BLaER1 (cell line): Measurements from ENCODE around the gene ASPHD1.

ENCODE experiments used
- H3K27ac ChIP-seq: shearing (Covaris generic); formaldehyde crosslinking; 2 replicates; pipeline ENCODE4 v1.8.1; 2022
- H3K27me3 ChIP-seq: shearing (Covaris generic); formaldehyde crosslinking; 2 replicates; pipeline ENCODE4 v1.8.1; 2022
- H3K36me3 ChIP-seq: shearing (Covaris generic); formaldehyde crosslinking; 2 replicates; pipeline ENCODE4 v1.8.1; 2022
- H3K4me1 ChIP-seq: shearing (Covaris generic); formaldehyde crosslinking; 2 replicates; pipeline ENCODE4 v1.8.1; 2022
- H3K4me2 ChIP-seq: shearing (Covaris generic); formaldehyde crosslinking; 2 replicates; pipeline ENCODE4 v1.8.1; 2022
- H3K4me3 ChIP-seq: shearing (Covaris generic); formaldehyde crosslinking; 2 replicates; pipeline ENCODE4 v1.8.1; 2022
- H3K9ac ChIP-seq: shearing (Covaris generic); formaldehyde crosslinking; 2 replicates; pipeline ENCODE4 v1.8.1; 2022
- H3K9me3 ChIP-seq: shearing (Covaris generic); formaldehyde crosslinking; 2 replicates; pipeline ENCODE4 v1.8.1; 2022
- H4K20me1 ChIP-seq: shearing (Covaris generic); formaldehyde crosslinking; 2 replicates; pipeline ENCODE4 v1.8.1; 2022
- Cebpa-rat ChIP-seq: shearing (Covaris generic); IDR thresholded peaks from 2 replicates; pipeline ENCODE4 v1.8.1; 2022

The ASPHD1 gene

GRCh38 chr16:29915590-29916247 is 15.4 kb downstream of the ASPHD1 start:
- no peak for TF ChIP-seq Cebpa-rat
- Histone ChIP-seq H3K4me3 (no peak overlapping the region), H3K9ac (no peak overlapping the region), H3K36me3 (peaks cover 88% of the 10 kb centered on the region), H3K27ac (no peak overlapping the region), H4K20me1 (peaks cover 16% of the 10 kb centered on the region), H3K4me2 (no peak overlapping the region), H3K27me3 (no peaks in the 10 kb centered on the region), H3K4me1 (no peaks in the 10 kb centered on the region), H3K9me3 (no peaks in the 10 kb centered on the region)

- no peaks in the 10 kb centered on the region for H3K4me1 ChIP-seq
- no peak overlapping the region for H3K9ac ChIP-seq
- no peaks in the 10 kb centered on the region for H3K27me3 ChIP-seq
- H3K9me3 ChIP-seq: no peaks in the 10 kb centered on the region
- H3K36me3 ChIP-seq: peaks cover 88% of the 10 kb centered on the region
- no peak for TF ChIP-seq Cebpa-rat
- H3K4me3 ChIP-seq: no peak overlapping the region
- no peak overlapping the region for H3K27ac ChIP-seq
- H3K4me2 ChIP-seq: no peak overlapping the region
- peaks cover 28% of the 10 kb centered on the region for H4K20me1 ChIP-seq
Observed at GRCh38 chr16:29916979-29917378, 16.7 kb downstream of the ASPHD1 start.

GRCh38 chr16:29920288-29921033 is 20.2 kb downstream of the ASPHD1 start:
- Histone ChIP-seq H3K4me3 (no peak overlapping the region), H3K27me3 (no peaks in the 10 kb centered on the region), H3K9me3 (no peaks in the 10 kb centered on the region), H3K27ac (no peak overlapping the region), H4K20me1 (peaks cover 51% of the 10 kb centered on the region), H3K4me2 (no peak overlapping the region), H3K36me3 (peaks cover 79% of the 10 kb centered on the region), H3K9ac (no peak overlapping the region), H3K4me1 (peaks cover 13% of the 10 kb centered on the region)
- TF ChIP-seq Cebpa-rat: no peak

GRCh38 chr16:29921034-29921385 is 20.7 kb downstream of the ASPHD1 start:
- H3K4me2 ChIP-seq: no peak overlapping the region
- H3K27me3 ChIP-seq: no peaks in the 10 kb centered on the region
- peaks cover 13% of the 10 kb centered on the region for H3K4me1 ChIP-seq
- H3K27ac ChIP-seq: no peak overlapping the region
- peaks cover 51% of the 10 kb centered on the region for H4K20me1 ChIP-seq
- H3K36me3 ChIP-seq: peaks cover 74% of the 10 kb centered on the region
- no peaks in the 10 kb centered on the region for H3K9me3 ChIP-seq
- no peak overlapping the region for H3K9ac ChIP-seq
- H3K4me3 ChIP-seq: no peak overlapping the region
- TF ChIP-seq Cebpa-rat: no peak

GRCh38 chr16:29922326-29922725 is 22.0 kb downstream of the ASPHD1 start:
- Histone ChIP-seq H3K4me3 (no peak overlapping the region), H3K27me3 (no peaks in the 10 kb centered on the region), H3K27ac (no peak overlapping the region), H3K9ac (no peak overlapping the region), H4K20me1 (peaks cover 51% of the 10 kb centered on the region), H3K9me3 (no peaks in the 10 kb centered on the region), H3K4me1 (peaks cover 23% of the 10 kb centered on the region), H3K4me2 (no peak overlapping the region), H3K36me3 (peaks cover 61% of the 10 kb centered on the region)
- TF ChIP-seq Cebpa-rat: no peak

GRCh38 chr16:29922986-29923501 is 22.8 kb downstream of the ASPHD1 start:
- Histone ChIP-seq H3K36me3 (peaks cover 56% of the 10 kb centered on the region), H4K20me1 (peaks cover 51% of the 10 kb centered on the region)

GRCh38 chr16:29925105-29925756 is 24.9 kb downstream of the ASPHD1 start:
- peak overlapping the region; percentile 86 for H3K9ac ChIP-seq
- H4K20me1 ChIP-seq: peaks cover 47% of the 10 kb centered on the region
- peak overlapping the region; percentile 90 for H3K27ac ChIP-seq
- no peak for TF ChIP-seq Cebpa-rat
- H3K4me1 ChIP-seq: peaks cover 34% of the 10 kb centered on the region
- H3K36me3 ChIP-seq: peaks cover 34% of the 10 kb centered on the region
- H3K9me3 ChIP-seq: no peaks in the 10 kb centered on the region
- peak overlapping the region; percentile 99 for H3K4me3 ChIP-seq
- peak overlapping the region; percentile 98 for H3K4me2 ChIP-seq
- no peaks in the 10 kb centered on the region for H3K27me3 ChIP-seq

More at GRCh38 chr16:29922986-29923501, 22.8 kb downstream of the ASPHD1 start:
- H3K4me3 ChIP-seq: no peak overlapping the region
- H3K4me1 ChIP-seq: peaks cover 30% of the 10 kb centered on the region
- TF ChIP-seq Cebpa-rat: no peak
- no peak overlapping the region for H3K4me2 ChIP-seq
- H3K9ac ChIP-seq: no peak overlapping the region
- H3K27ac ChIP-seq: no peak overlapping the region
- no peaks in the 10 kb centered on the region for H3K9me3 ChIP-seq
- no peaks in the 10 kb centered on the region for H3K27me3 ChIP-seq

GRCh38 chr16:29925781-29926710 is 25.8 kb downstream of the ASPHD1 start, which contains the start of gene KCTD13:
KCTD13 (minus strand) TSS chr16:29926226; CDS start chr16:29926033, 193 bp downstream.
- Histone ChIP-seq H3K4me1 (peaks cover 34% of the 10 kb centered on the region), H3K4me3 (peak within 1 kb of the TSS; percentile 99), H3K9ac (peak within 1 kb of the TSS; percentile 86), H3K36me3 (peaks cover 26% of the 10 kb centered on the region), H3K27me3 (no peaks in the 10 kb centered on the region), H3K9me3 (no peaks in the 10 kb centered on the region), H3K4me2 (peak within 1 kb of the TSS; percentile 98), H3K27ac (peak within 1 kb of the TSS; percentile 90), H4K20me1 (peaks cover 38% of the 10 kb centered on the region)
- TF ChIP-seq Cebpa-rat: no peak

- Histone ChIP-seq H4K20me1 (peaks cover 32% of the 10 kb centered on the region), H3K4me3 (peak overlapping the region; percentile 99), H3K4me1 (peaks cover 34% of the 10 kb centered on the region), H3K9ac (peak overlapping the region; percentile 86), H3K36me3 (peaks cover 20% of the 10 kb centered on the region), H3K27me3 (no peaks in the 10 kb centered on the region), H3K4me2 (peak overlapping the region; percentile 98), H3K9me3 (no peaks in the 10 kb centered on the region), H3K27ac (peak overlapping the region; percentile 90)
- no peak for TF ChIP-seq Cebpa-rat
Observed at GRCh38 chr16:29926711-29927052, 26.4 kb downstream of the ASPHD1 start.
